Upper lobe of left lung (tissue), 4 donors: ENCODE results near the gene PHKB.

Experiments used
- POLR2A ChIP-seq, 4 donors: fragments of 450-650 bp; IDR thresholded peaks; one replicate each; pipeline ENCODE4 v1.5.1; 2016 to 2017; ENCODE audit warnings: antibody characterized with exemption in 4 of 4, mild to moderate bottlenecking in 2 of 4
- TF ChIP-seq, protein P1 (sequence below), 6 experiments: fragments of 450-650 bp in 4 of 6; fragments of 200-600 bp in 2 of 6; sonication (generic) in 2 of 6; IDR thresholded peaks; one replicate each; pipeline ENCODE4 v1.5.1; 2016 to 2019; ENCODE audit warnings: antibody characterized with exemption in 6 of 6

DNA sequence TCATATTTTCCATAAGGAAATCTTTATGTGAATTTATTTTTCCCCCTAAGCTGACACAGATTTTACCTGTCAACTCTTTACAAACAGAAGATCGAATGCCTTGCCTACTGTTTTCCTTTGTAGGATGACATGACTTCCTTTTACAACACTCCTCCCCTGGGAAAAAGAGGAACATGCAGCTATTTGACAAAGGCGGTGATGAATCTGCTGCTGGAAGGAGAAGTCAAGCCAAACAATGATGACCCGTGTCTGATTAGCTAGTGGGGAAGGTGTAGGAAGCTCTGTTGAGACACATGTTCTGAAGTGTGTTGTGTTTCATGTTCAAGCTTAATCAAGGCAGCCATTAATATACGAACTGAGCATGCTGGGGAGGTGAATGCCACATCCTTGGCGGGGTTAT, 238.0 kb downstream of the PHKB start:
- TF ChIP-seq POLR2A (IDR thresholded peaks at IDR 0.05) = no peak
- TF ChIP-seq, protein P1, sequence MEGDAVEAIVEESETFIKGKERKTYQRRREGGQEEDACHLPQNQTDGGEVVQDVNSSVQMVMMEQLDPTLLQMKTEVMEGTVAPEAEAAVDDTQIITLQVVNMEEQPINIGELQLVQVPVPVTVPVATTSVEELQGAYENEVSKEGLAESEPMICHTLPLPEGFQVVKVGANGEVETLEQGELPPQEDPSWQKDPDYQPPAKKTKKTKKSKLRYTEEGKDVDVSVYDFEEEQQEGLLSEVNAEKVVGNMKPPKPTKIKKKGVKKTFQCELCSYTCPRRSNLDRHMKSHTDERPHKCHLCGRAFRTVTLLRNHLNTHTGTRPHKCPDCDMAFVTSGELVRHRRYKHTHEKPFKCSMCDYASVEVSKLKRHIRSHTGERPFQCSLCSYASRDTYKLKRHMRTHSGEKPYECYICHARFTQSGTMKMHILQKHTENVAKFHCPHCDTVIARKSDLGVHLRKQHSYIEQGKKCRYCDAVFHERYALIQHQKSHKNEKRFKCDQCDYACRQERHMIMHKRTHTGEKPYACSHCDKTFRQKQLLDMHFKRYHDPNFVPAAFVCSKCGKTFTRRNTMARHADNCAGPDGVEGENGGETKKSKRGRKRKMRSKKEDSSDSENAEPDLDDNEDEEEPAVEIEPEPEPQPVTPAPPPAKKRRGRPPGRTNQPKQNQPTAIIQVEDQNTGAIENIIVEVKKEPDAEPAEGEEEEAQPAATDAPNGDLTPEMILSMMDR (IDR thresholded peaks at IDR 0.05) = no peak
